ENCODE data around the gene TASP1.
"Not testable (repeated sequence)": the region's sequence is repeated elsewhere in the genome, so short reads cannot be mapped to it uniquely, and the experiment has no call there.

Gene TASP1

DNA sequence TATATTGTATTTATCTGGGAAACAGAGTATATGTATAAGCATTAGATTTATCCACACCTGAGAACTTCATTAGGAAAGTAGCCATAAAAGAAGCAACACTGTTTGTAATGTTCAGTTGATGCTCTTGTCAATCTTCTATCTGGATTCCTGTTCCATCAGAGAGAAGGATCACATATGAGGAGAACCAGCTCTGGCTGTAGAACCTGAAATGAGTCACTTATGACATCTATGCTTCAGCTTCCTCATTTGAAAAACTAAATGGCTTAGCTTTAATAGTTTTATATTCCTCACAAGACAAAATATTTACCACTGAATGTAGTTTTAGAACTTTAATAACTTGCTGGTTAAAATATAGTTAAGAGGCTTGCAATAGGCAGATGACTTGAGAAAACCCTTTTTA is 144.7 kb downstream of the TASP1 start:
- DNase-seq (ENCODE audit: low read depth, low spot score) = no peak

DNA sequence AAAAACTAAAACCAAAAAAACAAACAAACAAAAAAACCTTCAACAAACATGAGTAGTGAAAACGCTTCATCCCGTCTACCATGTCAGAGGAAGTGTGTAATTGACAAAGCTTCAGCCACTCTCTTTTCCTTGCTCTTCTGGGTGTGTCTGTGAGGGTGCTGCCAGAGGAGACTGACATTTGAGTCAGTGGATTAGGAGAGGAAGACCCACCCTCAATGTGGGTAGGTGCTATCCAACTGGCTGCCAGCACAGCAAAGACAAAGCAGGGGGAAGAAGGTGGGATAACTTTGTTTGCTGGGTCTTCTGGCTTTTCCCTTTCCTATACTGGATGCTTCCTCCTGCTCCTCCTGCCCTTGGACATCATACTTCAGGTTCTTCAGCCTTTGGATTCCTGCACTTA is 145.6 kb downstream of the TASP1 start:
- no peak for DNase-seq (ENCODE audit: low read depth, low spot score)

DNA sequence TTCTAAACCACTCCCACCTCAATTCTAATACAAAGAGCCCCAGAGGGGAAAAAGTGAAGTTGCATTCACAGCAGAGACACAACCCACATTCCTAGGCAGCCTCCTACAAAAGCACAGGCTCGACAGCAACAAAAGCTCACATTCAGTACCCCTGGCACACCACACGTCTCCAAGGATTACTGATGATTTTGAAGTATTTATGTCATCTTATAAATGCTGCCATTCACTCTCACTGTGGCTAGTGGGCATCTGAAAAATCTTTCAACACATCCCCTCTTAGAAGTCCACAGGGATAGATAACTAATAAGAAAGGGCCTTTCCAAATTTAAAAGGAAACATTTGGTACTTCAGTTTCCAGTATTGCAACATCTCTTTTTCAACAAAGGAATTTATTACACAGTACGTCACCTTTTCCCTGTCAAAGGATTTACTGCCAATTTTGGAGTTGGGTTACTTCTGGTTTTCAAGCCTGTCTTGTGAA is 146.7 kb downstream of the TASP1 start:
- DNase-seq (ENCODE audit: low read depth, low spot score) = no peak

DNA sequence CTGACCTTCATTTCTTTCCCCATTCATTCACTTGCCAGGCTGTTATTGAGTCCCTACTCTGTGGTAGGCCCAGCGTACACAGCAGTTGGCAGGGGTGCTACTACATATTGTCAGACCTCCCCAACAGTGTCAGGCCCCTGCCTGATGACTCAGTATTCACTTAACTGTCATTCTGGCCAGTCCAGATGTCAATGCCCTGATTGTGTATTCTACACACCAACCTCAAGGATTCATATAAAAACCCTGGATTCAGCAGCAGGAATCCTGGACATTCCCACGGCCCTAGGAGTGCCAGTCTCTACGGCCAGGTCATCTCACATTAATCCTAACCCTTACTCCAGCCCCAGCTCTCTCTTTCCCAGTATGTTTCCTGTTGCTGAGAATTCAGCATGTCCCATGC is 151.5 kb downstream of the TASP1 start:
- no peak for DNase-seq (ENCODE audit: low read depth, low spot score)

DNA sequence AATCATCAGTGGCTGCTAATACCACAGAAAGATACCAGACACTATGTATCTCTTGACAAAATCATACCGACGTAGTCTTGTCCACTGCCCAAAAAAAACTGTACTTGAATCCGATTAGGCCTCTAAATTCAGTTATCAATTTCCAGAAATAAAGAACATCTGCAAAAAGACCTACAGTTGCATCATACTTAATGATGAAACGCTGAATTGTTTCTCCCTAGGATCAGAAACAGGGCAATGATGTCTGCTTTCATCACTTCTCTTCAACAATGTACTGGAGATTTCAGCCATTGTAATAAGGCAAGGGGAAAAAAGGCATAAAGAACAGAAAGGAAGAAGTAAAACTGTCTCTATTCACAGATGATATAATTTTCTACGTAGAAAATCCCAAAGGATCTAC is 152.0 kb downstream of the TASP1 start:
- DNase-seq (ENCODE audit: low read depth, low spot score) = no peak

DNA sequence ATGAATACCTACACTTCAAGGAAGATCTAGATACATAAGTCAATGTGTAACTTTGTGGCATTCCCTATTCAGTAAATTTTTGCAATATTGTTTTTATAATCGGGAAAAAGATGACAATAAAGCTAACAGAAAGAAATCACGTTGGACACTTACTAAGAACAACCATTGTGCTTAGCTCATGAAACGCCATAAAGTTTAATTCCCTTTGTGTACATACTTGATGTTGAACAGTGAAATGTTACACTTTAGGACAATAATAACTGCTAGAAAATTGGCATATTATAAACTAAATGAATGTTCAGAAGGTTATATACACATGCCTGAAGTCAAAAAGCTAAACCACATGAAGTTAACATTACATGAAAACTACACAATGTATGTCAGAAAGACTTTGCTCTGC is 153.2 kb downstream of the TASP1 start:
- DNase-seq (ENCODE audit: low read depth, low spot score) = no peak

DNA sequence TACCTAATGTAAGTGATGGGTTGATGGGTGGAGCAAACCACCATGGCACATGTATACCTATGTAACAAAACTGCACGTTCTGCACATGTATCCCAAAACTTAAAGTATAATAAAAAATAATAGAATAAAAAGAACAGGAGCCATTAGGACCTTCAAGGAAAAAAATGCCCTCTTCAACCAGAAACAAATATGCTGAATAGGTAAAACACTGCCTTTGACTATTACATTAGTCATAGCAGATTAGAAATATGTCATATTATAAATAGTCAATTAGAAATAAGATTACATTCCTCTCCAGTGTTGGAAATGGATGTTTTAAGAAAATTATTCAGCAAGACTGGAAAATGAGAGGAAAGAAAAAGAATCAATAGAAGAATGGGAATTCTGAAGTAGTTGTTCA is 153.7 kb downstream of the TASP1 start:
- not testable (repeated sequence) for DNase-seq (ENCODE audit: low read depth, low spot score)

DNA sequence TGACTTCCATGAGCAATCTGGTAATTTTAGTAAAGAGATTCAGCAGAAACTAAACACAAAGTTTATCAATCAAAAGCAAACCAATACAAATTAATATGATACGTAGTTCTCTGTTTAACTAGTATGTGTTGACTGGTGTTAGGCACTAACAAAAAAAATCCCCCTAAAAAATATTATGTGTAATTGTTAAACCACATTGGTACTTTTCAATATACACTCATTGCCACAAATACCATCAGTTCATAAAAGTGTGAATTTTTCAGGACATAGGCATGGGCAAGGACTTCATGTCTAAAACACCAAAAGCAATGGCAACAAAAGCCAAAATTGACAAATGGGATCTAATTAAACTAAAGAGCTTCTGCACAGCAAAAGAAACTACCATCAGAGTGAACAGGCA is 155.3 kb downstream of the TASP1 start:
- DNase-seq (ENCODE audit: low read depth, low spot score) = not testable (repeated sequence)

DNA sequence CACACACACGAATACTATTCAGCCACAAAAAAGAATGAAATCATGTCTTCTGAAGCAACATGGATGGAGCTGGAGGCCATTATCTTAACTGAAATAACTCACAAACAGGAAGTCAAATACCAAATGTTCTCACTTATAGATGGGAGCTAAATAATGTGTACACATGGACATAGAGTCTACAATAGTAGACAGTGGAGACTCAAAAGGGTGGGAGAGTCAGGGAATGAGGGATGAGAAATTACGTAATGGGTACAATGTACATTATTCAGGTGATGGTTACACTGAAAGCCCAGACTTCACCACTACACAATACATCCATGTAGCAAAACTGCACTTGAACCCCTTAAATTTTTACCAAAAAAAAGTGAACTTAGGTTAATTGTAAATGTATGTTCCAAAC is 160.4 kb downstream of the TASP1 start:
- no peak for DNase-seq (ENCODE audit: low read depth, low spot score)

DNA sequence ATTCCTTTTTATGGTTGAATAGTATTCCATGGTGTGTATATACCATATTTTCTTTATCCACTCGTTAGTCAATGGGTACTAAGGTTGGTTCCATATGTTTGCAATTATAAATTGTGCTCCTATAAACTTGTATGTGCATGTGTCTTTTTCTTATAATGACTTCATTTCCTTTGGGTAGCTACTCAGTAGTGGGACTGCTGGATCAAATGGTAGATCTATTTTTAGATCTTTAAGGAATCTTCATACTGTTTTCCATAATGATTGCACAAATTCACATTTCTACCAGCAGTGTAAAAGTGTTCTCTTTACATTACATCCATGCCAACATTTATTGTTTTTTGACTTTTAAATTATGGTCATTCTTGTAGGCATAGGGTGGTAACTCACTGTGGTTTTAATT is 164.3 kb downstream of the TASP1 start:
- DNase-seq (ENCODE audit: low read depth, low spot score) = no peak

DNA sequence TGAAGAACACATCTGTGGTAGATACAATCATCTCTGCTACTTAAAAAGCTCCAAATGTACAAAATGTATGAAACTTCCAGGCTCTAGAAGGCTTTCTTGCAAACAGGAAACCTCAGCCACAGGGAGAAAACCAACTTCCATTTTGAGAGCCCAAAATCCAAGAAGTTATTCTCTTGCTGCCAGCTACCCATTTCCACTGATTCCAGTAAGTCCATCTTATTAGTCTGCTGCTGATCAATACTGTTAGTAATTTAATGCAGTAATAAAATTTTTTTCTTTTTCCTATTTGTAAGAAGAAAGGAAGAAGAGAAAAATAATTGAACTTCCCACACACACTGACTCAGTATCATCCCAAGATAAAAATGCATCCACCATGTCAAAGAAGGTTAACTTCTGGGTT is 169.5 kb downstream of the TASP1 start:
- no peak for DNase-seq (ENCODE audit: low read depth, low spot score)

DNA sequence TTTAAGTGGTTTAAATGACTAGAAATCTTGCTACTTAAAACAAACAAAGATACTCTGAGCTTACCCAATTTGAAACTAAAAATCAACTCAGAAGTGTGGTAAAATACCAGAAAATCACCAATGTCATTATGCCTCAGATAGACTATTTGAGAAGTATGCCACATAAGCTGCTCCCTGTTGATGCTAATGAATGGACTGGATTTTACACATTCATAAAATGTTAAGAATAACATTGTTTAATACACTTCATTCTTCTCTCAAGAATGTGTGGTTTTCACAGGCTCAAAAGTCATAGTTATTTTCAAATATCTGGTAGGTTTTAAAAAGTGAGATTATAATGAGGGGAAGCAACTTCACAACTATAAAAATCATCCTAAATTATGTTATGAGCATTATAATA is 170.6 kb downstream of the TASP1 start:
- DNase-seq (ENCODE audit: low read depth, low spot score) = no peak

DNA sequence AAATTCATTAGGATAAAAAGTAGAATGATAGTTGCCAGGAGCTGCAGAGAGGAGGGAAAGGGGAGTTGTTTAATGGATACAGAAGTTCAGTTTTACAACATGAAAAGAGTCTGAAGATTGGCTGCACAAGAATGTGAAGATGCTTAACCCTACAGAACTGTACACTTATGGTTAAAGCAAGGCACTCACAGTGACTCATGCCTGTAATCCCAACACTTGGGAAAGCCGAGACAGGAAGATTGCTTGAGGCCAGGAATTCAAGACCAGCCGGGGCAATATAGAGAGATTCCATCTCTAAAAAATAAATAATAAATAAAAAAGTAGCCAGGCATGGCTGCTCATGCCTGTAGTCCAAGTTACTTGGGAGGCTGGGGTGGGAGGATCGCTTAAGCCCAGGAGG is 174.0 kb downstream of the TASP1 start:
- no peak for DNase-seq (ENCODE audit: low read depth, low spot score)

DNA sequence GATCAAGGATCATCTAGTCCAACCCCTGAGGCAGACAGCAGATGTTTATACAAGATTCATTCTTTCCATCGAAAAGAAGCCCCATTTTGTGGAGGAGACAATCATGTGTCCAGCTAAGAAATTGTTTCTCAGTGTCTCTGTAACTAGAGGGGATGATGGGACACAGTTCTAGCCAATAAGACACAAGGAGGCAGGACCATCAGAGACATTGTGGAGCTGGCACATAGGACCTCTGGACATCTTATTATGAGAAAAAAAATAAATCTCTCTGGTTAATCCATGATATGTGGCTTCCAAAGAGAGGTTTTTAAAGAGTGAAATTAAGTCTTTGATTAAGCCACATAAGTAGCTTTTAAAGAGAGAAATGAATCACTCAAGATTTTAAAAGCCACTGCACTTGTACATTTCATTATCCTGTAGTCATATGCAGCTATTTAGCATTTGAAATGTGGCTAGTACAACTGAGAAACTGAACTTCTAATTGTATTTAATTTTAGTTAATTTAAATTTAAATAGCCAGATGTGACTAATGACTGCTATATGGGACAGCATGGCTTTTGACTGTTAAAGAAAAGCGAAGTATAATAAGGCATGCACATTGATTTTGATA is 176.8 kb downstream of the TASP1 start:
- no peak for DNase-seq (ENCODE audit: low read depth, low spot score)

DNA sequence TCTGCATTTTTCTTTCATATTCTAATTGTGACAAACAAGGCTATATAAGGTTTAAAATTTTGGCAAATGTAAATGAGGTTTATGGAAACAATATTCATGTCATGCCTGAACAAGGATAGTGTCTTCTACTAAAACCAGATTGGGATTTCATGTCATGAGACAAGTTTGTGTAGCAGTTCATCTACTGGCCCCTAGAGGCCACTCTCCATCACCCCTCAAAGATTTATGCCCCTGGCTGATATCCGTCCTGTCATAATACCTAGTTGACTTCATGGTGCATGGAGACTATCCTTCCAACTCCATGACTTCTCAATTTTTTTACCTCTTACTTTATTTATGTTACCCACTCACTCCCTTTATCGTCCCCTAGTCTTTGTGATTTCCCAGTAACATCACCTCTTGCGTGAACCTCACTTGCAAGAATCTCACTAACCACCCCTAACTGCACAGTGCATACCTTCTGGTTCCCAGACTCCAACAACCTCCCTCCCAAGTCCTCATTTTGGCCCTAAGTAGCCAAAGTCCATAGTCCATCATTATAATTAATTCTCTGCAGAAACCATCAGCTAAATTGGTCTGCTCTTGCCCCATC is 179.8 kb downstream of the TASP1 start:
- DNase-seq (ENCODE audit: low read depth, low spot score) = no peak

DNA sequence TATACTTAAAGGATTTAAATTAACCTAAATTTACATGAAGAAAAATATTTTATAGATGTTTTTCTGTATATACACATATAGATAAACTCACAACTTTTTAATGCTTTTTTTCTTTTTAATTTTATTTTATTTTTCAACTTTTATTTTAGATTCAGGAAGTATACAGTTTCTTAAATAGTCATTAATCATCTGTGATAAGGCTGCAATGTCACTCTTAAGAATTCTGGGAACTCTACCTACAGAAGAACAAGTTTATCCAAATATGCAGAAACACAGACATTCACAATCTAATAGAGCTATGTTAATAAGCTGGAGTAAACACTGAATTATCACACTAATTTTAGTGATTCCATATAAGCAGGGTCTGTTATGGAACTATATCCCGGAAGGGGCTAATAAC is 181.2 kb downstream of the TASP1 start:
- no peak for DNase-seq (ENCODE audit: low read depth, low spot score)

DNA sequence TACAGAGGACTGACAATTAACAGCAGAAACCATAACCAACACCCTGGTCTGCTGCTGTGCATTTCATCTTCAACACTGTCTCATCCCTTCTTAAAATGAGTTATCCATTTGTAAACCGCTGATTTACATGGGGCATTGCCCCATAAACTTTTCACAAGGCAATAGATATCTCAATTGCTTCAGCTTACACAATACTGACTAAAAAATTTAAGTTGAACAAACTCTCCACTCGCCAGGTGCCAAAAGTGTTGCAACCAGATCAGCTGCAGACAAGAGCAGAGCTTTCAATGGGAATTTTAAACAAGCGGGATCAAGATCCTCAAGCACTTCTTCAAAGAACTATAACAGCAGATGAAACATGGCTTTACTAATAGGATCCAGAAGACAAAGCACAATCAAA is 183.0 kb downstream of the TASP1 start:
- no peak for DNase-seq (ENCODE audit: low read depth, low spot score)

DNA sequence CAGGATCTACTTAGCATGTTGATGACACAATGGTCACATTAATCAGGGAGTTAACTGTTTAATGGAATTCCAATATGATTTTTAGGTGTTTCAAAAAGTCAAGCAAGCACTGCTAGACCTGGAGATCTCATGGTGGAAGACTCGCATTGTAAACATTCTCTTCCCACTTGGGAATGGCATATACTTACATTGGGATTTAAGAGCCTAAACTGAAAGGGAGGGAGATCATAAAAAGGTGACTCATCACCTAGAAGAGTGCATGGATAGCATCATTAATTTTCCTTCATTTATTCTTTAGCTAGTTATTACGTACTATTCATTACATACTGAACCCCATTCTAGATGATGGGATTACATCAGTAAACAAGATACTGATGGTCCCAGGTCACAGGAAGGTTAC is 185.4 kb downstream of the TASP1 start:
- DNase-seq (ENCODE audit: low read depth, low spot score) = no peak

DNA sequence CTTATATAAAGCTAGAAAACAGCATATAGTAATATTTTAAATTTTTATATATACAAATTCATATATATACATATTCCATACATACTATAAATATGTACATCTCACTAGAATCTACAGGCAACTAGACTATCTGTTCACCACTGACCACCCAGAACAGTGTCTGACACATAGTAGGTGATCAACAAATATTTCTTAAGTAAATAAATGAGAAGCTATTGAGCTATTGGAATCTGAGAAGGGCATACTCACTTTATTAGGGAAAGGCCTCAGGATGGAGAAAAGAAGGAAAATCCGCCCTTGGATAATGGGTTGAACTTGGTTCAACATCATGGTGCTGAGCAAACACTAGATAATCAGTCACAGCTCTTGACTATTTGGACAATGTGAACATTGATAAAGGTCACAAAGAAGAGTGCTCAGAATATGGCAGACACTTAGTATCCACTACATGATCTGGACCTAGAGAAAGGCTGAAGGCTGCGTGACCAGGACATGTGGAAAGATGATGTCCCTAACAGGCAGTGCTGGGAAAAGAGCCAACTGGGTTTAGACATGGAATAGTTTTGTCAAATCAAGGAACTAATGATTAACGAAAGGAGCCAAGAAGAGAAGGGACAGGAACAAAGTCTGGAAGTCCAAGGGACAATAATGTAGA is 186.1 kb downstream of the TASP1 start:
- no peak for DNase-seq (ENCODE audit: low read depth, low spot score)

DNA sequence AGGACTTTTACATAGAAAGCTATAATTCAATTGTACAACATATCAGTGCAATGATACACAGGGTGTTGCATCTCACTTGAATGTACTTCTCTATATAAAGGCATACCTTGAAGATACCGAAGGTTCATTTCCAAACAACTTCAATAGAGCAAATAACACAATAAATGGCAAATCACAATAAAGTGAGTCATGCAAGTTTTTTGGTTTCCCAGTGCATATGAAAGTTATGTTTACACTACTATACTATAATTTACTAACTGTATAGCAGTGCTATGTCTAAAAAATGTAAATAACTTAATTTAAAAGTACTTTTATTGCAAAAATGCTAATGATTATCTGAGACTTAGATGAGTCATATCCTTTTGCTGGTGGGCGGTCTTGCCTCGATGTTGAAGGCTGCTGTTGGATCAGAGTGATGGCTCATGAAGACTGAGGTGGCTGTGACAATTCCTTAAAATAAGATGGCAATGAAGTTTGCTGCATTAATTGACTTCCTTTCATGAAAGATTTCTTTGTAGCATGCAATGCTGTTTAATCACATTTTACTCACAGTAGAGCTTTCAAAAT is 188.8 kb downstream of the TASP1 start:
- DNase-seq (ENCODE audit: low read depth, low spot score) = no peak

DNA sequence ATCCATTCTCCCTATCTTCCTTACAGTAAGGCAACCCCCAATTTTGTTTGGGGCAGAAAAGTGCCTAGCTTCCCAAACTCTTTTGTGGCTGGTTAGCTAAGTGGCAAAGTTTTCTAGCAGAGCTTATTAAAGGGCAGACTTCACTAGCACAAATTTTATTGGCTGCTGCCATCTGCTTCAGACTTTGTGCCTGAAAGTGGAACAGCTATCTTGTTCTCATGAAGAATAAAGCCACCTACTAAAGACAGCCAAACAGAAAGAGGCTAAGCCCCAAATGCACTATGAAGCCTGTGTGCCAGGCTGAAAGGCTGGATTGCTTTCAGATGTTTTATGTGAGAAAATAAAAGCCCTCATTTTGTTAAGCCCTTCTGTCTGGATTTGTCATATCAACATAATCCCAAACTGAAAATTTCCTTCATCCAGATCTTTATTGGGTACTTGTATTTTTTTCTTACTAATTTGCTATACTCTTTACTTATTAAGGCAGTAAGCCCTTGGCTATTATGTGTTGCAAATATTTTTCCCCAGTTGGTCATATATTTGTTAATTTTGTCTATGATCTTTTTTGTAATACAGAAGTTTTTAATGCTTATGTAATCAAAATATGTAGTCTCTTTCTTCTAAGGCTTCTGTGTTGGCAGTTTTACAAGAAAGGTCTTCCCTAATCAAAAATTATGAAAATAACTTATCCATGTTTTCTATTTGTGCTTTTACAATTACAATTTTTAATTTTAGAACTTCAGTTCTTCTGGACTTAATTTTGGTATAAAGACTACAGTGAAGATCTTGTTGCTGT is 191.1 kb downstream of the TASP1 start:
- no peak for DNase-seq (ENCODE audit: low read depth, low spot score)

DNA sequence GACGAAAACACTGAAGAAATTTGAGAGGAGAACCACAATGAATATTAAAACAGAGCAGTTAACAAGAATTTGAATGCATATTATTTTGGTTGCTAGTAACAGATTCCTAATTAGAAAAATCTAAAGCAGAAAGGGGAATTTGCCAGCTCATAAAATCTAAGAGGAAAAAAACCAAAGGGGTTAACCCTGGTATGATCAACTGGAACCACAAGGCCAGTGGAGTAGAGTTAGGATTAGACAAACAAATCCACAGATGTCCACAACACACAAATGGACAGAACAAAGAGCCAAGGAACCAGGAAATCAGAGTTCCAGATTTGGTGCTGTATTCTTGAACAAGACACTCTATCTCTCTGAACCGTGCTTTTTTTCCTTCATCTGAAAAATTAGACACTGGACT is 195.0 kb downstream of the TASP1 start:
- DNase-seq (ENCODE audit: low read depth, low spot score) = no peak

Measured in brain pericyte (primary cell).